ENCODE data around the gene PFKFB4.

GRCh38 chr3:48500656-48501055 lies 55.9 kb downstream of the PFKFB4 start:
- no peak for TF ChIP-seq ELK4 (IDR thresholded peaks at IDR 0.05; ENCODE audit: borderline replicate concordance, low read depth, low read length)
- no peak for TF ChIP-seq ZNF398 (tag by site-specific recombination; IDR thresholded peaks at IDR 0.05)
- TF ChIP-seq CTCF (tag by site-specific recombination; IDR thresholded peaks at IDR 0.05), result no peak
- no peak for TF ChIP-seq ZSCAN18 (tag by site-specific recombination; IDR thresholded peaks at IDR 0.05)
- no peak for TF ChIP-seq ZBTB49 (tag by site-specific recombination; IDR thresholded peaks at IDR 0.05; ENCODE audit: low read depth)
- TF ChIP-seq ZBTB10 (tag by site-specific recombination; IDR thresholded peaks at IDR 0.05), result no peak
- no peak for TF ChIP-seq ZNF76 (tag by site-specific recombination; IDR thresholded peaks at IDR 0.05; ENCODE audit: borderline replicate concordance, low read depth)
- TF ChIP-seq ZNF692 (tag by site-specific recombination; IDR thresholded peaks at IDR 0.05), result no peak
- TF ChIP-seq TCF7L2 (IDR thresholded peaks at IDR 0.05; ENCODE audit: borderline replicate concordance, low read depth, low read length), result no peak
